Measurements from ENCODE around the gene SPRING1.
"Not testable (repeated sequence)": the region's sequence is repeated elsewhere in the genome, so short reads cannot be mapped to it uniquely, and the experiment has no call there.

The SPRING1 gene

GRCh38 chr12:116744766-116745165 lies 6.9 kb upstream of the SPRING1 start:
- Histone ChIP-seq H3K9ac (ENCODE audit: low read length) (no peak overlapping the region), H3K9me3 (ENCODE audit: insufficient read depth, low read length) (no peaks in the 10 kb centered on the region), H4K20me1 (ENCODE audit: low read depth, low read length) (no peaks in the 10 kb centered on the region), H3K36me3 (ENCODE audit: low read length) (no peaks in the 10 kb centered on the region), H3K4me2 (ENCODE audit: low read depth, low read length, poor library complexity, severe bottlenecking) (no peak overlapping the region), H3K9me2 (replicated peaks; ENCODE audit: insufficient read depth, low read length) (no peaks in the 10 kb centered on the region), H3K27me3 (ENCODE audit: low read length) (no peaks in the 10 kb centered on the region), H3K4me3 (ENCODE audit: insufficient read depth, low read length, poor library complexity, severe bottlenecking) (no peak overlapping the region), H3K79me2 (ENCODE audit: insufficient read depth, low read length) (no peaks in the 10 kb centered on the region), H3F3A (ENCODE audit: insufficient read depth) (no peaks in the 10 kb centered on the region), H2AFZ (ENCODE audit: low read depth, low read length, severe bottlenecking) (no peak overlapping the region), H3K27ac (ENCODE audit: low read depth, low read length) (no peak overlapping the region)
- TF ChIP-seq CTCF (IDR thresholded peaks at IDR 0.05; ENCODE audit: insufficient read depth, low read length, poor library complexity, severe bottlenecking) (no peak), EZH2phosphoT487 (conservative IDR thresholded peaks at IDR 0.05; ENCODE audit: low read length) (no peak)

GRCh38 chr12:116742787-116743186 lies 4.9 kb upstream of the SPRING1 start:
- not testable (repeated sequence) for H3K27ac ChIP-seq (ENCODE audit: low read depth, low read length); H3K4me2 ChIP-seq (ENCODE audit: low read depth, low read length, poor library complexity, severe bottlenecking); H3K9me3 ChIP-seq (ENCODE audit: insufficient read depth, low read length); H3K36me3 ChIP-seq (ENCODE audit: low read length); H3K4me3 ChIP-seq (ENCODE audit: insufficient read depth, low read length, poor library complexity, severe bottlenecking); H3K9me2 ChIP-seq (replicated peaks; ENCODE audit: insufficient read depth, low read length); H3K9ac ChIP-seq (ENCODE audit: low read length); H3K27me3 ChIP-seq (ENCODE audit: low read length); H2AFZ ChIP-seq (ENCODE audit: low read depth, low read length, severe bottlenecking); H4K20me1 ChIP-seq (ENCODE audit: low read depth, low read length); H3F3A ChIP-seq (ENCODE audit: insufficient read depth)
- H3K79me2 ChIP-seq (ENCODE audit: insufficient read depth, low read length), result peaks cover 13% of the 10 kb centered on the region

GRCh38 chr12:116739381-116739887 lies 1.6 kb upstream of the SPRING1 start:
- TF ChIP-seq EZH2phosphoT487 (conservative IDR thresholded peaks at IDR 0.05; ENCODE audit: low read length), result no peak
- TF ChIP-seq CTCF (IDR thresholded peaks at IDR 0.05; ENCODE audit: insufficient read depth, low read length, poor library complexity, severe bottlenecking), result no peak
- no peaks in the 10 kb centered on the region for H3F3A ChIP-seq (ENCODE audit: insufficient read depth)
- H3K9me2 ChIP-seq (replicated peaks; ENCODE audit: insufficient read depth, low read length), result no peaks in the 10 kb centered on the region
- H3K27ac ChIP-seq (ENCODE audit: low read depth, low read length), result no peak overlapping the region
- H3K4me3 ChIP-seq (ENCODE audit: insufficient read depth, low read length, poor library complexity, severe bottlenecking), result peak overlapping the region; percentile 83
- peak overlapping the region; percentile 64; the same call in 1 of the 2 replicates for H3K9ac ChIP-seq (ENCODE audit: low read length)
- no peak overlapping the region for H2AFZ ChIP-seq (ENCODE audit: low read depth, low read length, severe bottlenecking)
- H4K20me1 ChIP-seq (ENCODE audit: low read depth, low read length), result no peaks in the 10 kb centered on the region
- peaks cover 3% of the 10 kb centered on the region; the same call in 1 of the 2 replicates for H3K36me3 ChIP-seq (ENCODE audit: low read length)
- H3K9me3 ChIP-seq (ENCODE audit: insufficient read depth, low read length), result no peaks in the 10 kb centered on the region
- H3K4me2 ChIP-seq (ENCODE audit: low read depth, low read length, poor library complexity, severe bottlenecking), result peak overlapping the region; percentile 98
- H3K79me2 ChIP-seq (ENCODE audit: insufficient read depth, low read length), result peaks cover 42% of the 10 kb centered on the region
- no peaks in the 10 kb centered on the region for H3K27me3 ChIP-seq (ENCODE audit: low read length)

- Histone ChIP-seq H3K4me3 (ENCODE audit: insufficient read depth, low read length, poor library complexity, severe bottlenecking) (peak overlapping the region; percentile 80), H3K4me2 (ENCODE audit: low read depth, low read length, poor library complexity, severe bottlenecking) (peak overlapping the region; percentile 84), H3K79me2 (ENCODE audit: insufficient read depth, low read length) (peaks cover 61% of the 10 kb centered on the region), H3K9me3 (ENCODE audit: insufficient read depth, low read length) (no peaks in the 10 kb centered on the region), H4K20me1 (ENCODE audit: low read depth, low read length) (no peaks in the 10 kb centered on the region), H3K36me3 (ENCODE audit: low read length) (peaks cover 7% of the 10 kb centered on the region; the same call in 1 of the 2 replicates), H3K27ac (ENCODE audit: low read depth, low read length) (peak overlapping the region; percentile 45), H3K9me2 (replicated peaks; ENCODE audit: insufficient read depth, low read length) (no peaks in the 10 kb centered on the region), H3K9ac (ENCODE audit: low read length) (peak overlapping the region; percentile 78), H3K27me3 (ENCODE audit: low read length) (no peaks in the 10 kb centered on the region), H3F3A (ENCODE audit: insufficient read depth) (no peaks in the 10 kb centered on the region), H2AFZ (ENCODE audit: low read depth, low read length, severe bottlenecking) (no peak overlapping the region)
- TF ChIP-seq CTCF (IDR thresholded peaks at IDR 0.05; ENCODE audit: insufficient read depth, low read length, poor library complexity, severe bottlenecking) (no peak), EZH2phosphoT487 (conservative IDR thresholded peaks at IDR 0.05; ENCODE audit: low read length) (no peak)
These were observed 701 bp downstream of the SPRING1 start for GRCh38 chr12:116736962-116737773.
